Epithelial cell of esophagus (primary cell): Measurements from ENCODE around the gene GFI1B.

Source experiments
- DNase-seq: peaks from one replicate; pipeline ENCODE4 v3.0.0; 2010; ENCODE audit warnings: low read depth
- H3K4me3 ChIP-seq: 2 replicates; pipeline ENCODE4 v1.5.1; 2011; ENCODE audit warnings: mild to moderate bottlenecking, low read length, control low read depth
- TF ChIP-seq, protein P1 (sequence below): IDR thresholded peaks from 2 replicates; pipeline ENCODE4 v1.5.1; 2011; ENCODE audit warnings: low read depth, mild to moderate bottlenecking, low read length, control low read depth, inconsistent platforms; ENCODE audit not compliant: insufficient read depth; ENCODE audit errors: missing control alignments

Gene GFI1B

GRCh38 chr9:132980157-132980556 lies 1.7 kb downstream of the GFI1B start:
- TF ChIP-seq, protein P1, sequence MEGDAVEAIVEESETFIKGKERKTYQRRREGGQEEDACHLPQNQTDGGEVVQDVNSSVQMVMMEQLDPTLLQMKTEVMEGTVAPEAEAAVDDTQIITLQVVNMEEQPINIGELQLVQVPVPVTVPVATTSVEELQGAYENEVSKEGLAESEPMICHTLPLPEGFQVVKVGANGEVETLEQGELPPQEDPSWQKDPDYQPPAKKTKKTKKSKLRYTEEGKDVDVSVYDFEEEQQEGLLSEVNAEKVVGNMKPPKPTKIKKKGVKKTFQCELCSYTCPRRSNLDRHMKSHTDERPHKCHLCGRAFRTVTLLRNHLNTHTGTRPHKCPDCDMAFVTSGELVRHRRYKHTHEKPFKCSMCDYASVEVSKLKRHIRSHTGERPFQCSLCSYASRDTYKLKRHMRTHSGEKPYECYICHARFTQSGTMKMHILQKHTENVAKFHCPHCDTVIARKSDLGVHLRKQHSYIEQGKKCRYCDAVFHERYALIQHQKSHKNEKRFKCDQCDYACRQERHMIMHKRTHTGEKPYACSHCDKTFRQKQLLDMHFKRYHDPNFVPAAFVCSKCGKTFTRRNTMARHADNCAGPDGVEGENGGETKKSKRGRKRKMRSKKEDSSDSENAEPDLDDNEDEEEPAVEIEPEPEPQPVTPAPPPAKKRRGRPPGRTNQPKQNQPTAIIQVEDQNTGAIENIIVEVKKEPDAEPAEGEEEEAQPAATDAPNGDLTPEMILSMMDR, result no peak

GRCh38 chr9:132982458-132982857 lies 4.0 kb downstream of the GFI1B start:
- no peak overlapping the region for H3K4me3 ChIP-seq
- DNase-seq, result no peak

More at GRCh38 chr9:132980157-132980556, 1.7 kb downstream of the GFI1B start:
- H3K4me3 ChIP-seq, result no peak overlapping the region
- no peak for DNase-seq

DNA sequence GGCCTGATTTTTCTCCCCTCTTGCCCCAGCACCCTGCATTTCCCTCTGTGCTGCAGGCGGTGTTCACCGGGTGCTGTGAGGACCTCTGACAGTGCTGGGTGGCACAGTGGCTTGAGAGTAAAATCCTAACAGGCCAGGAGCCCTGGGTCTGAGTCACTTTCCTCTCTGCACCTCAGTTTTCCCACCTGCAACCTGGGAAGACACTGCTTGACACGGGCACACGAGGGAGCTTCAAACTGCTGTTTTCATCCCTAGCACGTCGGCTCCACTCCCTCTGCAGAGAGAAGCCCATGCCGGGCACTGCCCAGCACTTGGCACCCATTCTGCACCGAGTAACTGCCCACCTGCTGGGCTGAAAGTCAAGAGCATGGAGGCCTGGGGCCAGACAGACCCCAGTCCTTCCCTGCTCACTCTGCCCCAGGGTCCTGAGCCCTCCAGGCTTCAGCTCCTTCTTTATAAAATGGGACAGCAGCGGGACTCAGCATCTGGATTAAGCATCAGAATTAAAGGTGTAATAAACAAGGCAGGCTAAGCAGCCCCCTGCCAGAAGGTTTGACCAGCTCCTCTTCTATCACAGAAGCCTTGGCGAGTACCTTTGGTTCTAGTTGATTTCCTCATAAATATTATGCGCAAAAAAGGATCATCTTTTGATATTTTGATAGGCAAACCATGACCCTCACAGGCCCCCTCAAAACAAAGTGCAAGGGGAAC lies 5.2 kb downstream of the GFI1B start:
- TF ChIP-seq, protein P1, result no peak
- no peak overlapping the region for H3K4me3 ChIP-seq
- no peak for DNase-seq

More at GRCh38 chr9:132982458-132982857, 4.0 kb downstream of the GFI1B start:
- TF ChIP-seq, protein P1, result no peak

DNA sequence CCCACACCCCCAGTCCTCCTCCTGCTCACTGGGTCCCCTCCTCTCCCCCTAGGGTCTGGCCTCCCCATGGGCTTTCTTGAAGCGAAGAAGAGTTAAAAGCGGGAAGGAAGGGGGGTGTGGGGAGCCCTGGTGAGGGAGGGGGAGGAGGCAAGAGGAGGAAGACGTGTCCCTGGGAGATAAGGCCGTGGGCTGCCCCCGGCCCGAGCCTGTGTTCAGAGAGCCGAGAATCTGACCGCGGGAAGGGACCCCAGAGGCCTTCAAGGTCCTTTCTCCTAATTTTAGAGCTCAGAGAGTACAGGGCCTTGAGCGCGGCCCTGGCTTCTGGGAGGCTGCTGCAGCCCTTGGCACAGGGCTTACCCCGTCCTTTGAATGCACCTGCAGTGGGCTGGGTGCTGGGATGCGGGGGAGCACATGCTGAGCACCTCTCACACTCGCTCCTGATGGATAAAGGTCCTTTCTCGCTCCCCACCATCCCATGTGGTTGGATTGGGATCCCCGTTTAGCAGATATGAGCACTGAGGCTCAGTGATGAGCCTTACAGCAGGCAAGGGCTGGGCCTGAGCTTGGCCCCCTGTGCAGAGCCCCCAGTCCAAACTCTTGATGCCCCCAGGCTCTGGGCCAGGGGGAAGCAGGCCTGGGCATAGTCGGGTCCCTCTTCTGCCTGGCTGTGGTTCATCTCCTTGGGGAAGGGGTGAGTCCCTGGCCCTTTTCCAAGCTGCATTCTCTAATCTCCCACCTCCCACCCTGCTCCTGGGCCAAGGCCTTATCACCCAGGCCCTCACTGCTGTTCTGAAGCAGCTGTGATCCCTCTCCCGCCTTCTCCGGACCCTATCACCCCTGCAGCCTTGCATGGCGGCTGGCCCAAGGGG lies 5.9 kb downstream of the GFI1B start:
- TF ChIP-seq, protein P1, result no peak
- no peak overlapping the region for H3K4me3 ChIP-seq
- DNase-seq, result no peak

DNA sequence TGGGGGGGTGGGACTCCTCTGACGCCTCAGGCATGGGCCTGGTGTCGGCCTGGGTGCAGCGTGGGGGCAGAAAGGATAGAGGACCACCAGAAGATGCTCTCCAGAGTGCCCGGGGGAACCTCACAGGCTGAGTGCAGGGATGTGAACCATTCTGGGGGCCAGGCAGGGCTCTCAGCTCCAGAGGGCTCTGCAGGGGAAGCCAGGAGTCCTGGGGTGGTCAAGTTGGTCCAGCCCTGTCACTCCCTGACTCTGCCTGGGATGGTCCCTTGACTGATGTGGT lies 6.5 kb downstream of the GFI1B start:
- no peak for DNase-seq
- no peak overlapping the region for H3K4me3 ChIP-seq
- TF ChIP-seq, protein P1, result no peak

- no peak for DNase-seq
- H3K4me3 ChIP-seq, result no peak overlapping the region
- TF ChIP-seq, protein P1, result no peak
These were observed 7.0 kb downstream of the GFI1B start for GRCh38 chr9:132985489-132985888.

- DNase-seq, result no peak
- TF ChIP-seq, protein P1, result no peak
- H3K4me3 ChIP-seq, result no peak overlapping the region
These were observed 7.6 kb downstream of the GFI1B start for GRCh38 chr9:132986114-132986513.
